HCT116 (cell line): ENCODE measurements around the gene TMEM40. TPM values are rescaled to one million over a fixed set of nuclear protein-coding genes. Genes with fewer than 3 reads are reported as not detected.

Source experiments
- ATAC-seq: fragments of 200-7000 bp; cut with Tn5 transposase; 2 replicates; pipeline ENCODE4 v1.9.1; 2020; ENCODE audit warnings: mild to moderate bottlenecking, moderate library complexity
- BruUV-seq: library from RNA; stranded (reverse); fragments of 400-500 nt; replicated peaks from 2 replicates; lab custom pipeline; 2021; lab: Mats Ljungman, UMichigan
- CTCF ChIA-PET: fragments of 300-600 bp; sonication (Branson Sonifier 250); formaldehyde crosslinking; loops from one replicate; lab custom pipeline; 2021; ENCODE audit warnings: antibody characterized with exemption; lab: Charles Lee
- POLR2A ChIA-PET: fragments of 300-600, 350-600 bp; sonication (Branson Sonifier 250); formaldehyde crosslinking; loops from one replicate; lab custom pipeline; 2021; ENCODE audit warnings: antibody characterized with exemption; lab: Charles Lee
- RAD21 ChIA-PET, 2 experiments: fragments of 300-600 bp; sonication (Branson Sonifier 250); formaldehyde crosslinking; loops; one replicate each; lab custom pipeline; 2023; ENCODE audit warnings: low total read pairs in 2 of 2; ENCODE audit not compliant: uncharacterized antibody in 2 of 2, unreplicated experiment in 2 of 2, low non-redundant PET in 1 of 2; lab: Charles Lee
- DNase-seq: peaks from one replicate; pipeline ENCODE4 v3.0.0-alpha.2; 2010; ENCODE audit warnings: low read depth, low spot score
- H2AFZ ChIP-seq: fragments of 200-600 bp; shearing (Covaris generic), sonication (generic); 2 replicates; pipeline ENCODE4 v1.6.1; 2017; ENCODE audit warnings: low read depth, mixed run types, mixed read lengths, antibody characterized with exemption, low read length; ENCODE audit not compliant: poor library complexity, severe bottlenecking
- H3K27ac ChIP-seq: 2 replicates; pipeline ENCODE4 v1.5.1; 2012; ENCODE audit warnings: low read depth, low read length
- H3K27me3 ChIP-seq: fragments of 200-600 bp; sonication (generic); 2 replicates; pipeline ENCODE4 v1.6.1; 2016; ENCODE audit warnings: mixed run types, low read length, mixed read lengths; ENCODE audit not compliant: insufficient read depth
- H3K36me3 ChIP-seq, 2 experiments: fragments of 200-500 bp in 1 of 2; fragments of 200-600 bp in 1 of 2; sonication (Bioruptor generic) in 1 of 2; sonication (generic) in 1 of 2; 2 replicates each; pipeline versions ENCODE4 v1.5.1 to v1.6.1; 2014 to 2016; ENCODE audit warnings: low read length in 2 of 2, inconsistent platforms in 1 of 2, mixed read lengths in 1 of 2, mixed run types in 1 of 2; ENCODE audit not compliant: insufficient read depth in 2 of 2, control insufficient read depth in 1 of 2
- H3K4me1 ChIP-seq, 2 experiments: fragments of 200-600 bp in 1 of 2; sonication (generic) in 1 of 2; 2 replicates each; pipeline versions ENCODE4 v1.5.1 to v1.6.1; 2012 to 2017; ENCODE audit warnings: low read length in 2 of 2, inconsistent platforms in 1 of 2, mild to moderate bottlenecking in 1 of 2, mixed read lengths in 1 of 2, mixed run types in 1 of 2, moderate library complexity in 1 of 2; ENCODE audit not compliant: insufficient read depth in 2 of 2, control insufficient read depth in 1 of 2
- H3K4me2 ChIP-seq: fragments of 200-600 bp; sonication (generic); 2 replicates; pipeline ENCODE4 v1.6.1; 2017; ENCODE audit warnings: mixed run types, low read length, mixed read lengths
- H3K4me3 ChIP-seq, 2 experiments: fragments of 200-600 bp in 1 of 2; sonication (generic) in 1 of 2; replicated peaks in 1 of 2; 2 replicates each; pipeline ENCODE4 v1.5.1; 2011 to 2016; ENCODE audit warnings: low read length in 2 of 2, control low read depth in 1 of 2, low read depth in 1 of 2, mild to moderate bottlenecking in 1 of 2, mixed read lengths in 1 of 2, mixed run types in 1 of 2
- H3K79me2 ChIP-seq: fragments of 200-600 bp; sonication (generic); 2 replicates; pipeline ENCODE4 v1.6.1; 2017; ENCODE audit warnings: mild to moderate bottlenecking, mixed run types, low read length, moderate library complexity, mixed read lengths; ENCODE audit not compliant: insufficient read depth
- H3K9ac ChIP-seq: fragments of 200-600 bp; sonication (generic); 2 replicates; pipeline ENCODE4 v1.6.1; 2016; ENCODE audit warnings: low read length, mixed read lengths
- H3K9me2 ChIP-seq: fragments of 200-600 bp; sonication (generic), shearing (Covaris generic); 2 replicates; pipeline ENCODE4 v1.6.1; 2017; ENCODE audit warnings: mixed run types, mild to moderate bottlenecking, moderate library complexity; ENCODE audit not compliant: insufficient read depth
- H3K9me3 ChIP-seq, 2 experiments: fragments of 200-500 bp in 1 of 2; fragments of 200-600 bp in 1 of 2; sonication (Bioruptor generic) in 1 of 2; sonication (generic) in 1 of 2; 2 replicates each; pipeline ENCODE4 v1.6.1; 2014 to 2017; ENCODE audit warnings: low read length in 2 of 2, mixed read lengths in 2 of 2, inconsistent platforms in 1 of 2, low read depth in 1 of 2, mild to moderate bottlenecking in 1 of 2, mixed run types in 1 of 2, moderate library complexity in 1 of 2; ENCODE audit not compliant: control insufficient read depth in 1 of 2, insufficient read depth in 1 of 2
- H4K20me1 ChIP-seq: fragments of 200-600 bp; sonication (generic), shearing (Covaris generic); 2 replicates; pipeline ENCODE4 v1.6.1; 2017; ENCODE audit warnings: mixed run types, mild to moderate bottlenecking, moderate library complexity; ENCODE audit not compliant: insufficient read depth
- CEBPB ChIP-seq: IDR thresholded peaks from 2 replicates; pipeline ENCODE4 v1.6.1; 2012; ENCODE audit warnings: low read depth
- EGR1 ChIP-seq: IDR thresholded peaks from 2 replicates; pipeline ENCODE4 v1.6.1; 2012; ENCODE audit warnings: low read depth
- ELF1 ChIP-seq: IDR thresholded peaks from 2 replicates; pipeline ENCODE4 v1.6.1; 2012; ENCODE audit warnings: low read depth, borderline replicate concordance
- EZH2 ChIP-seq: fragments of 200-600 bp; sonication (generic); IDR thresholded peaks from 2 replicates; pipeline ENCODE4 v1.6.1; 2017; ENCODE audit warnings: antibody characterized with exemption, mixed run types
- FOSL1 ChIP-seq: IDR thresholded peaks from 2 replicates; pipeline ENCODE4 v1.6.1; 2012; ENCODE audit warnings: low read depth
- POLR2A ChIP-seq: IDR thresholded peaks from 2 replicates; pipeline ENCODE4 v1.7.0; 2011; ENCODE audit warnings: borderline replicate concordance; ENCODE audit not compliant: insufficient read depth, insufficient read length; ENCODE audit errors: extremely low read depth
- POLR2AphosphoS5 ChIP-seq: IDR thresholded peaks from 2 replicates; pipeline ENCODE4 v1.6.1; 2011; ENCODE audit warnings: mild to moderate bottlenecking, low read depth, low read length, moderate library complexity
- SP1 ChIP-seq: IDR thresholded peaks from 2 replicates; pipeline ENCODE4 v1.6.1; 2012; ENCODE audit warnings: low read depth
- TCF7L2 ChIP-seq: IDR thresholded peaks from 2 replicates; pipeline ENCODE4 v1.7.0; 2011; ENCODE audit warnings: borderline replicate concordance, inconsistent platforms; ENCODE audit not compliant: insufficient read depth, insufficient read length; ENCODE audit errors: extremely low read depth
- YY1 ChIP-seq: IDR thresholded peaks from 2 replicates; pipeline ENCODE4 v1.6.1; 2011; ENCODE audit warnings: low read length, low read depth, moderate library complexity, mild to moderate bottlenecking; ENCODE audit not compliant: insufficient replicate concordance; ENCODE audit errors: extremely low read depth
- ZFX ChIP-seq: fragments of 450-650 bp; IDR thresholded peaks from 2 replicates; pipeline ENCODE4 v1.6.1; 2017
- ZNF274 ChIP-seq: fragments of 200-500 bp; sonication (Bioruptor generic); IDR thresholded peaks from 2 replicates; pipeline ENCODE4 v1.6.1; 2014; ENCODE audit warnings: mild to moderate bottlenecking, low read depth, low read length, inconsistent platforms
- intact Hi-C: fragments of 100-400 bp; cut with micrococcal nuclease; formaldehyde crosslinking; loops from 2 replicates; pipeline ENCODE4 v1.10.0; 2022
- total RNA-seq: library from RNA; stranded (reverse); gene quantifications from one replicate; pipeline ENCODE4 v1.2.1, GENCODE V29; 2021; ENCODE audit not compliant: unreplicated experiment
- TF ChIP-seq, protein P1 (sequence below): IDR thresholded peaks from 2 replicates; pipeline ENCODE4 v1.6.1; 2012
- TF ChIP-seq, protein P2 (sequence below), 3 experiments: fragments of 200-600 bp in 1 of 3; sonication (generic) in 1 of 3; IDR thresholded peaks in 2 of 3; conservative IDR thresholded peaks in 1 of 3; 2 replicates each; pipeline ENCODE4 v1.5.1; 2012 to 2017; ENCODE audit warnings: low read depth in 2 of 3, low read length in 2 of 3, antibody characterized with exemption in 1 of 3, borderline replicate concordance in 1 of 3, control low read depth in 1 of 3, mild to moderate bottlenecking in 1 of 3, mixed read lengths in 1 of 3, mixed run types in 1 of 3, moderate library complexity in 1 of 3; ENCODE audit not compliant: insufficient read depth in 1 of 3
- TF ChIP-seq, protein P3 (sequence below): IDR thresholded peaks from 2 replicates; pipeline ENCODE4 v1.6.1; 2012; ENCODE audit warnings: low read depth

Gene TMEM40
- total RNA-seq, 1 experiment from 2014 or later: 12.3 TPM

DNA sequence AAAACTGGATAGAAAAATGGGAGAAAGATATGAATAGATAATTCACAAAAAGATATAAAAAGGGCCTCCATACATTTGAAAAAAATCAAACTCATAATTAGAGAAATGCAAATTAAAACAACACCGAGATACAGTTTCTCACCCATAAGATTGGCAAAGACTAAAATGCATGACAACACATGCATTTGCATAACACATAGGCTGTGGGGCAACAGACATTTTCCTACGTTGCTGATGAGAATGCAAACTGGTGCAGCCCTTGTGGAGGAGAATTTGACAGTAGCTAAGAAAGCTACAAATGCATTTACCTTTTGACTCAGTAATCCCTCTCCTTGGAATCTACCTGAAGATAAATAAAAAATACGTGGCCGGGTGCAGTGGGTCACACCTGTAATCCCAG, 26.0 kb upstream of the TMEM40 start:
- Histone ChIP-seq H3K9me2 (no peaks in the 10 kb centered on the region), H3K9ac (no peak overlapping the region), H3K36me3 (no peaks in the 10 kb centered on the region), H3K27me3 (no peaks in the 10 kb centered on the region), H3K27ac (no peak overlapping the region), H3K4me2 (no peak overlapping the region), H2AFZ (no peak overlapping the region), H4K20me1 (no peaks in the 10 kb centered on the region), H3K4me3 (no peak overlapping the region), H3K9me3 (no peaks in the 10 kb centered on the region), H3K4me1 (no peaks in the 10 kb centered on the region), H3K79me2 (no peaks in the 10 kb centered on the region)
- intact Hi-C loops: no loop called here
- RAD21 ChIA-PET: no interaction called here
- POLR2A ChIA-PET: no interaction called here
- no peak for DNase-seq
- BruUV-seq: no TSS peak
- CTCF ChIA-PET: no interaction called here
- TF ChIP-seq, protein P1, sequence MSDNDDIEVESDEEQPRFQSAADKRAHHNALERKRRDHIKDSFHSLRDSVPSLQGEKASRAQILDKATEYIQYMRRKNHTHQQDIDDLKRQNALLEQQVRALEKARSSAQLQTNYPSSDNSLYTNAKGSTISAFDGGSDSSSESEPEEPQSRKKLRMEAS: no peak
- TF ChIP-seq SP1 (no peak), YY1 (no peak)
- no peak for ATAC-seq

DNA sequence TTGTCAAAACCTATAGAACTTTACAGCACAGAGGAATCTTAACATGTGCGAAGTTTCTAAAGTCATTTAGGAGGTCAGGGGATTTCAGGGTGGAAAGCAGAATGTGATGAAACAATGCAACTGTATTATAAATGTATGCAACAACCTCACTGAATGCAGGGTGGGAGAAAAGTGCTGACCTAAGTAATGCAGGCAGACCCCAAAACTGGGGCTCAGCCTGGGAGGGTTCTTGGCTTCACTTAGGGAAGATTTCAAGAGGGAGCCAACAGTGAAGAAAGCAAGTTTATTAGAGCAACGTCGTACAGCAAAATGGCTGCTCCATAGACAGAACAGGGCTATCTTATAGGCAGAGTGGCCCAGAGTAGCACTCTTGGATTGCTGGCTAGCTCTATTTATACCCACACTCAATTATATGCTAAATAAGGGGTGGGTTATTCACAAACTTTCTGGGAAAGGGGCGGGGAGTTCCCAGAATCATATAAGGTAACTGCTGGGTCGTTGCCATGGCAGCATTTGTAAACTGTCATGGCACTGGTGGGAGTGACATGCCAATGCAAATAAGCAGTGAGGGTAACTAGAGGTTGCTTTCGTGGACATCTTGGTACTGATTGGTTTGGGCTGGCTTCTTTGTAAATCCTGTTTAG, 23.2 kb upstream of the TMEM40 start:
- H3K36me3 ChIP-seq: no peaks in the 10 kb centered on the region
- intact Hi-C loops: no loop called here
- H3K79me2 ChIP-seq: no peaks in the 10 kb centered on the region
- H4K20me1 ChIP-seq: no peaks in the 10 kb centered on the region
- H3K27ac ChIP-seq: no peak overlapping the region
- CTCF ChIA-PET: interaction anchor here (2.3 kb wide), 1 partner anchor 59 kb away, joined by 5 read pairs; the partner anchor contains the start of gene RPL32
- H2AFZ ChIP-seq: no peak overlapping the region
- H3K27me3 ChIP-seq: no peaks in the 10 kb centered on the region
- TF ChIP-seq ELF1 (no peak), ZNF274 (no peak), POLR2AphosphoS5 (no peak), EZH2 (no peak), CEBPB (no peak), EGR1 (no peak), POLR2A (no peak), FOSL1 (no peak), TCF7L2 (no peak), ZFX (no peak)
- TF ChIP-seq, protein P2, sequence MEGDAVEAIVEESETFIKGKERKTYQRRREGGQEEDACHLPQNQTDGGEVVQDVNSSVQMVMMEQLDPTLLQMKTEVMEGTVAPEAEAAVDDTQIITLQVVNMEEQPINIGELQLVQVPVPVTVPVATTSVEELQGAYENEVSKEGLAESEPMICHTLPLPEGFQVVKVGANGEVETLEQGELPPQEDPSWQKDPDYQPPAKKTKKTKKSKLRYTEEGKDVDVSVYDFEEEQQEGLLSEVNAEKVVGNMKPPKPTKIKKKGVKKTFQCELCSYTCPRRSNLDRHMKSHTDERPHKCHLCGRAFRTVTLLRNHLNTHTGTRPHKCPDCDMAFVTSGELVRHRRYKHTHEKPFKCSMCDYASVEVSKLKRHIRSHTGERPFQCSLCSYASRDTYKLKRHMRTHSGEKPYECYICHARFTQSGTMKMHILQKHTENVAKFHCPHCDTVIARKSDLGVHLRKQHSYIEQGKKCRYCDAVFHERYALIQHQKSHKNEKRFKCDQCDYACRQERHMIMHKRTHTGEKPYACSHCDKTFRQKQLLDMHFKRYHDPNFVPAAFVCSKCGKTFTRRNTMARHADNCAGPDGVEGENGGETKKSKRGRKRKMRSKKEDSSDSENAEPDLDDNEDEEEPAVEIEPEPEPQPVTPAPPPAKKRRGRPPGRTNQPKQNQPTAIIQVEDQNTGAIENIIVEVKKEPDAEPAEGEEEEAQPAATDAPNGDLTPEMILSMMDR (IDR thresholded peaks at IDR 0.05 in 2 of 3, conservative IDR thresholded peaks at IDR 0.05 in 1 of 3; ENCODE audit: borderline replicate concordance in 1 of 3, insufficient read depth in 1 of 3, low read depth in 2 of 3, low read length in 2 of 3): no peak
- TF ChIP-seq, protein P3, sequence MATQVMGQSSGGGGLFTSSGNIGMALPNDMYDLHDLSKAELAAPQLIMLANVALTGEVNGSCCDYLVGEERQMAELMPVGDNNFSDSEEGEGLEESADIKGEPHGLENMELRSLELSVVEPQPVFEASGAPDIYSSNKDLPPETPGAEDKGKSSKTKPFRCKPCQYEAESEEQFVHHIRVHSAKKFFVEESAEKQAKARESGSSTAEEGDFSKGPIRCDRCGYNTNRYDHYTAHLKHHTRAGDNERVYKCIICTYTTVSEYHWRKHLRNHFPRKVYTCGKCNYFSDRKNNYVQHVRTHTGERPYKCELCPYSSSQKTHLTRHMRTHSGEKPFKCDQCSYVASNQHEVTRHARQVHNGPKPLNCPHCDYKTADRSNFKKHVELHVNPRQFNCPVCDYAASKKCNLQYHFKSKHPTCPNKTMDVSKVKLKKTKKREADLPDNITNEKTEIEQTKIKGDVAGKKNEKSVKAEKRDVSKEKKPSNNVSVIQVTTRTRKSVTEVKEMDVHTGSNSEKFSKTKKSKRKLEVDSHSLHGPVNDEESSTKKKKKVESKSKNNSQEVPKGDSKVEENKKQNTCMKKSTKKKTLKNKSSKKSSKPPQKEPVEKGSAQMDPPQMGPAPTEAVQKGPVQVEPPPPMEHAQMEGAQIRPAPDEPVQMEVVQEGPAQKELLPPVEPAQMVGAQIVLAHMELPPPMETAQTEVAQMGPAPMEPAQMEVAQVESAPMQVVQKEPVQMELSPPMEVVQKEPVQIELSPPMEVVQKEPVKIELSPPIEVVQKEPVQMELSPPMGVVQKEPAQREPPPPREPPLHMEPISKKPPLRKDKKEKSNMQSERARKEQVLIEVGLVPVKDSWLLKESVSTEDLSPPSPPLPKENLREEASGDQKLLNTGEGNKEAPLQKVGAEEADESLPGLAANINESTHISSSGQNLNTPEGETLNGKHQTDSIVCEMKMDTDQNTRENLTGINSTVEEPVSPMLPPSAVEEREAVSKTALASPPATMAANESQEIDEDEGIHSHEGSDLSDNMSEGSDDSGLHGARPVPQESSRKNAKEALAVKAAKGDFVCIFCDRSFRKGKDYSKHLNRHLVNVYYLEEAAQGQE: no peak
- TF ChIP-seq, all 23 proteins: peak for 0
- no peak for ATAC-seq
- no peak overlapping the region for H3K4me2 ChIP-seq
- no peaks in the 10 kb centered on the region for H3K4me1 ChIP-seq
- H3K9me3 ChIP-seq: no peaks in the 10 kb centered on the region
- H3K9ac ChIP-seq: no peak overlapping the region
- ChIA-PET POLR2A (no interaction called here), RAD21 (no interaction called here)
- H3K9me2 ChIP-seq: no peaks in the 10 kb centered on the region
- no TSS peak for BruUV-seq
- no peak overlapping the region for H3K4me3 ChIP-seq
- no peak for DNase-seq
